Measurements from ENCODE around the gene G6PD.
A peak's percentile ranks its signal among the peaks of the same experiment; 100 is the strongest.
"Not testable (repeated sequence)": the region's sequence is repeated elsewhere in the genome, so short reads cannot be mapped to it uniquely, and the experiment has no call there.

Gene G6PD

DNA sequence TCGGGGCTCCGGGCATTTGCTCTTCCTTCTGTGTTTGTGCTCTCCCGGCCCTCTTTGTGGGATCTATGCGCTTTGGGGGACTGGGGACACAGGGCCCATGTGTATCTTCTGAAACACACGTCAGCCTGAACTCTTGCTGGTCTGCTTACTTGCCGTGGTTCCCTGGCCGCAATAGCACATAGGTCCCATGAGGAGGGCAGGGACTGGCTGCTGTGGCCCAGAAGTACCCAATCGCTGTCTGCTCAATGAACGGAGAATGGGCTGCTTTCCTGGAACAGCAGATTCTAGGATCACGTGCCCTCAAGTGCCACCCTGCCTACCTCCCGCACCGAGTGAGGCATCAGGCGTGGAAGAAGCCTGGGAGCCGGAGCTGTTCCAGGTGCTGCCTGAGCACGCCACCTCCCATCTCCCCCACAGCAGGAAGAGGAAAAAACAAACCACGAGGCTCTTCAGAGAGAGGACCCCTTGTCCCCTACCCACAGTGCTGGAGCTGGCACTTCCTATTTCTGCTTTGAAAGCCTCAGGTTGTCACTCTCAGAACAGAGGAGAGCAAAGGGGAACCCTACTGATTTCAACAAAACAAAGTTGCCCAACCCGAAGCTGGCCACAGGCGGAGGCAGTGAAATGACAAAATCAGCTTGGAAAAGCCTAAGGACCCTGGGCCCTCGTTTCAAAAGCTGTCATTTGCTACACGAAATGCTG, 3.8 kb downstream of the G6PD start:
- DNase-seq (ENCODE audit: low spot score), result no peak

GRCh38 chrX:154541896-154542722, 4.5 kb downstream of the G6PD start:
- DNase-seq (ENCODE audit: low spot score), result no peak

GRCh38 chrX:154541589-154541895, 5.1 kb downstream of the G6PD start:
- DNase-seq (ENCODE audit: low spot score), result no peak

DNA sequence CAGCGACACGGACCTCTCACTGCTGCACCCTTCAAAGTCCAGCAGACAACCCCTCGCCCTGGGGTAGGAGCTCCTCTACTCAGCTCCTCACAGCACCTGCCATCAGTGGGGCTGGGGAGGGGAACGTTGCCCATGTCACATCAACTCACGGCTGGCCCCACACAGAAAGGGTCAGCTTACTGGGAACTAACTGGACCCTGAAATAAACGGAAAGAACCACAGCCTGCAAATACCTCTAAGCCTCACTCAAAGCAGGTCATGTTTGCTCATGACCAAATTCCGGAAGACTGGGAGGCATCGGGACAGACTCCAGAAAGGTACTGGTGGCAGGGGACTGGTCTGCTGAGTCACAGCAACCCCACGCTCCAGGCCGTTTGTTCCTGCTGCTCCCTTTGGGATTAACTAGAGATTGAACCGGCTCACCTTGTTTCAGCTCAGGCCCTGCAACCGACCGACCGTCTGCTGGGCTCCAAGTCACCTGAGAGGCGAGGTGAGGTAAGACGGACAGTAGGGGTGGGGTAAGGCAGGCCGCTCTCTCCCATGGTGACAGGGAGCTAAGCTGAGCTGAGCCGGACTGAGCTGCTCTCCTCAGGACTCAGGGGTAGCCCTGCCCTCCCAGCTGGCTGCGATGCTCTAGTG, 5.6 kb downstream of the G6PD start:
- DNase-seq (ENCODE audit: low spot score), result no peak

DNA sequence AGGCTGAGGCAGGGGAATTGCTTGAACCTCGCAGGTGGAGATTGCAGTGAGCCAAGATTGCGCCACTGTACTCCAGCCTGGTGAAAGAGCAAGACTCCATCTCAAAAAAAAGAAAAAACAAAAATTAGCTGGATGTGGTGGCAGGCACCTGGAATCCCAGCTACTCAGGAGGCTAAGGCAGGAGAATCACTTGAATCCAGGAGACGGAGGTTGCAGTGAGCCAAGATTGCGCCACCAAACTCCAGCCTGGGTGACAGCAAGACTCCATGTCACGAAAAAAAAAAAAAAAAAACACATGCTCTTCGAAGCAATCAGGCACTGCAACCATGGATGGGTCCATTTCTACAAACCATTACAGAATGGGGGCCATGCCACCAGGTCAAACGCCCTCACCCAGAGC, 6.3 kb downstream of the G6PD start:
- DNase-seq (ENCODE audit: low spot score), result not testable (repeated sequence)

DNA sequence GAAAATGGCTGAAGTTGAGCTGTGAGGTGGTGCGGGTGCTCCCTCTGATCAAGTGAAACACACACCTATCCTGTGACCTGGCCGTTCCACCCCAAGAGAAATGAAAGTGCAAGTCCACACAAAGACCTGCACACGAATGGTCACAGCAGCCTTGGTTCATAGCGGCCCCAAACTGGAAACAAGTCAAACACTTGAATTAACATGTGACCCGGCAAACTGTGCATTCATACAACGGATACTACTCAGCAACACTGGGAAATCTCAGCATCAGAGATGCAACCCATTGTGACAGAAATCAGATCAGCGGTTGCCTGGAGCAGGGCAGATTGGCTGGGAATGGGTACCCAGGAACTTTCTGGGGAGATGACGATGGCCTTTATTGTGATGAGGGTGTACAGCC, 7.6 kb downstream of the G6PD start:
- DNase-seq (ENCODE audit: low spot score), result no peak

DNA sequence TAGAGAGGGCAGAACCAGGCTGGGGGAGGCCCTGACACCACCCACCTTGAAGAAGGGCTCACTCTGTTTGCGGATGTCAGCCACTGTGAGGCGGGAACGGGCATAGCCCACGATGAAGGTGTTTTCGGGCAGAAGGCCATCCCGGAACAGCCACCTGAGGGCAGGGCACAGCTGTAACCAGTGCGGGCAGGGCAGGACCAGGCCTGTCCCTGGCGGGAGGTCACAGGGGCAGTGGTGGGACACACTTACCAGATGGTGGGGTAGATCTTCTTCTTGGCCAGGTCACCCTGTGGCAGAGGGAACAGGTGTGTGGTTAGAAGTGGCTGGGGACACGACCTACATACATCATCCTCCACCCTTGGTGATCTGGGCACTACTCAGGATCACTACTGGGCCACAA, 10.8 kb downstream of the G6PD start:
- DNase-seq (ENCODE audit: low spot score), result no peak

GRCh38 chrX:154534526-154535322, 11.9 kb downstream of the G6PD start:
- peak; percentile 90 for DNase-seq (ENCODE audit: low spot score)

DNA sequence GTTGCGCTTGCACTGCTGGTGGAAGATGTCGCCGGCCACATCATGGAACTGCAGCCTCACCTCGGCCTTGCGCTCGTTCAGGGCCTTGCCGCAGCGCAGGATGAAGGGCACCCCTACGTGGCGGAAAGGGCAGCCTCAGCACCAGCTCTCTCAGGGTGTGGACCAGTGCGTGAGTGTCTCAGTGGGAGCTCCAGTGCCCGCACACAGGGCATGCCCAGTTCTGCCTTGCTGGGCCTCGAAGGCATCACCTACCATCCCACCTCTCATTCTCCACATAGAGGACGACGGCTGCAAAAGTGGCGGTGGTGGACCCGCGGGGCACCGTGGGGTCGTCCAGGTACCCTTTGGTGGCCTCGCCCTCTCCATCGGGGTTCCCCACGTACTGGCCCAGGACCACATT, 14.0 kb downstream of the G6PD start:
- no peak for DNase-seq (ENCODE audit: low spot score)

DNA sequence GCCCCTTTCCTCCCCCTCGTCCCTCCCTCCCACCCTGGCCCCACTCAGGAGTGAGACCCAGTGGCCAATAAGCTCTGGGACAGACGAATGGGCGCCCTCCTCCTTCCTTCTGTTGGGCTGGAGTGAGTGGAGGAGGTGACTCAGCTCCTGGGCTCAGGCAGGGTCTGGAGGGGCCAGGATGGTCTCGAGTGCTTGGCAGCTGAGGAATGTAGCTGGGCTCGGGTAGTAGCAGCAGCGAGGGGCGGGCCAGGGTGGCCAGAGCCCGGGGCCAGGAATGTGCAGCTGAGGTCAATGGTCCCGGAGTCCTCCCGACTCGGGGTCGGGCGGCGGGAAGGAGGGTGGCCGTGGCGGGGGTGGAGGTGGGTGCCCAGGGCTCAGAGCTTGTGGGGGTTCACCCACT, 15.0 kb downstream of the G6PD start:
- DNase-seq (ENCODE audit: low spot score), result no peak

- DNase-seq (ENCODE audit: low spot score), result no peak
Measured at GRCh38 chrX:154530286-154530685, 16.4 kb downstream of the G6PD start.

DNA sequence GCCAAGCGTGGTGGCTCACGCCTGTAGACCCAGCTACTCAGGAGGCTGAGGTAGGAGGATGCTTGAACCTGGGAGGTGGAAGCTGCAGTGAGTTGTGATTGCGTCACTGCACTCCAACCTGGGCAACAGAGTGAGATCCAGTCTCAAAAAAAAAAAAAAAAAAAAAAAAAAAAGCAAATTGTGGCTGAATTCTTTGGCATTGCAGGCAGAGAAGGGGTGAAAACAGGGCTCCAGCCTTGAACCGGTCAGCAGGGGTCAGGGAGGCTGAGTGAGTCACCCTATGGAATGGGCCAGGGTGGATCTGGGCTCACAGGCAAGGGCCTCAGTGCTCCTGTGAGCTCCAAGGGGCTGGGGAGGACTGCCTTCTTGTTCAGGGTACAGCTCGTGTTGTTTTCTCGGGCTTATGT, 17.4 kb downstream of the G6PD start:
- no peak for DNase-seq (ENCODE audit: low spot score)

GRCh38 chrX:154526901-154527675, 19.6 kb downstream of the G6PD start:
- peak; percentile 72 for DNase-seq (ENCODE audit: low spot score)

- no peak for DNase-seq (ENCODE audit: low spot score)
Measured at GRCh38 chrX:154525606-154526490, 20.8 kb downstream of the G6PD start.

DNA sequence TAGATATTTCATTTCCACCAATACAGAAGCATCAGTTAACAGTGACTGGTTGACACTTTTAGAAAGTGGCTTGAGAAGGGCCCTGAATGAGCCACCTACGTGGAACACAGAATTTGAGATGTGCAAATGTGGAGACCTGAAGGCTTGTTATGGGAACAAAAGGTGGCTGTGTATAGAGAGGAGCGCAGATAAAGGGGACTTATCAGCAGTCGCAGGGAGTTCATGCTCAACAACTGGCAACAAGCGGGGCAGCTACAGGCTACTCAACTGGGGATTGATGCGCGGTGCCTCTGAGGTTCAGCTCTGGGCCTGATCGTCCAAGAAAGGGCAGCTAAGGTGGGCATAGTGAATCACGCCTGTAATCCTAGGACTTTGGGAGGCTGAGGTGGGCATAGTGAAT, 27.3 kb downstream of the G6PD start:
- DNase-seq (ENCODE audit: low spot score), result no peak

- DNase-seq (ENCODE audit: low spot score), result no peak
Measured at GRCh38 chrX:154517101-154517781, 29.4 kb downstream of the G6PD start.

DNA sequence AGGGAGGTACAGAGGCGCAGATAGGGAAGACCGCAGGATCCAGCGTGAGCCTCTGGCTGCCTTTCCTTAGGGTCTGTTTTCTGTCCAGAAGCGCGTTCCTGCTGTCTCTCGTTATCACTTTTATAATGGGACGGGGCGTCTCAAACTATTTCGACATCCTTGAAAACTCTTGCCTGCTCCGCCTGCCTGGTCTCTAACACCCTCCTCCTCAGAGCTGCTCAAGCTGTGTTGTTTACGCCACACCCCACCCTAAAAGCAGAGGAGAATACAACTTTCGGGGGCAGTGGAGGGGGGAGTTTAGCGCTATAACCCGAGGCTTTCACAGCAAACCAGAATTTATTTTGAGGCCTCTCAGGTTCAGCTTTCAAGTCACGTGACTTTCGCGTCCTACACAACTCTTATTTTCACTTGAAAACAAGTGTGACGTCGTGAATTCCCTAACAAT, 30.0 kb downstream of the G6PD start:
- DNase-seq (ENCODE audit: low spot score), result no peak

GRCh38 chrX:154515966-154516655, 30.5 kb downstream of the G6PD start, which contains the start of gene FAM3A:
TSS of gene FAM3A (minus strand) at chrX:154516232. CDS start at chrX:154515772, 460 bp downstream.
- peak; percentile 94 for DNase-seq (ENCODE audit: low spot score)

Data from D341Med (cell line).